ENCODE data around the gene CDC5L.

- TF ChIP-seq ZNF839 (CRISPR knock-in tag; IDR thresholded peaks at IDR 0.05; ENCODE audit: borderline replicate concordance) (no peak), FOXP4 (CRISPR knock-in tag; IDR thresholded peaks at IDR 0.05) (no peak), CTCF (CRISPR knock-in tag; IDR thresholded peaks at IDR 0.05) (no peak), FOSL1 (CRISPR knock-in tag; IDR thresholded peaks at IDR 0.05; ENCODE audit: borderline replicate concordance) (no peak), ESRRA (CRISPR knock-in tag; IDR thresholded peaks at IDR 0.05; ENCODE audit: low read depth) (no peak), EP300 (IDR thresholded peaks at IDR 0.05; ENCODE audit: low read depth in 2 of 2, low read length in 2 of 2) (no peak), EP300 (CRISPR knock-in tag; IDR thresholded peaks at IDR 0.05; ENCODE audit: borderline replicate concordance) (no peak), U2AF2 (IDR thresholded peaks at IDR 0.05; ENCODE audit: low read depth, low read length) (no peak), UBTF (CRISPR knock-in tag; IDR thresholded peaks at IDR 0.05) (no peak)
These were observed 1.1 kb upstream of the CDC5L start for GRCh38 chr6:44386364-44386928.
